Measurements from ENCODE around the gene RPSA.

- no peak for TF ChIP-seq CREM (CRISPR knock-in tag; IDR thresholded peaks at IDR 0.05)
- TF ChIP-seq OVOL2 (CRISPR knock-in tag; IDR thresholded peaks at IDR 0.05; ENCODE audit: borderline replicate concordance): no peak
- TF ChIP-seq PRDM15 (CRISPR knock-in tag; IDR thresholded peaks at IDR 0.05): no peak
- no peak for TF ChIP-seq ESRRA (CRISPR knock-in tag; IDR thresholded peaks at IDR 0.05; ENCODE audit: borderline replicate concordance)
Observed at GRCh38 chr3:39384665-39385000, 21.9 kb upstream of the RPSA start.

All from WTC11 (cell line).